GM12891 (cell line): ENCODE measurements around the gene LATS2.
"Not testable (repeated sequence)": the region's sequence is repeated elsewhere in the genome, so short reads cannot be mapped to it uniquely, and the experiment has no call there.

Experiments
- DNase-seq: peaks from one replicate; pipeline ENCODE4 v3.0.0; 2011; ENCODE audit warnings: low spot score; ENCODE audit not compliant: insufficient read length
- FAIRE-seq: peaks from 2 replicates; lab custom pipeline; 2011; peaks lifted over from hg19 to GRCh38; lab: Jason Lieb, UNC
- PAX5 ChIP-seq: IDR thresholded peaks from 2 replicates; pipeline ENCODE4 v1.6.1; 2011; ENCODE audit warnings: low read length, moderate library complexity, mild to moderate bottlenecking; ENCODE audit not compliant: insufficient read depth, severe bottlenecking
- POLR2A ChIP-seq: IDR thresholded peaks from 2 replicates; pipeline ENCODE4 v1.6.1; 2011; ENCODE audit warnings: low read depth, low read length, control low read depth
- POLR2AphosphoS5 ChIP-seq: IDR thresholded peaks from 2 replicates; pipeline ENCODE4 v1.6.1; 2011; ENCODE audit warnings: low read depth, low read length, control low read depth
- POU2F2 ChIP-seq: IDR thresholded peaks from 2 replicates; pipeline ENCODE4 v1.6.1; 2011; ENCODE audit warnings: low read depth, mild to moderate bottlenecking, control low read depth, low read length, moderate library complexity
- SPI1 ChIP-seq: IDR thresholded peaks from 2 replicates; pipeline ENCODE4 v1.6.1; 2011; ENCODE audit warnings: low read depth, low read length, control low read depth
- TAF1 ChIP-seq: IDR thresholded peaks from 2 replicates; pipeline ENCODE4 v1.6.1; 2011; ENCODE audit warnings: low read depth, low read length, control low read depth

The LATS2 gene

GRCh38 chr13:20939662-20940061, 121.7 kb downstream of the LATS2 start:
- TF ChIP-seq POLR2AphosphoS5 (no peak), TAF1 (no peak), PAX5 (no peak), POU2F2 (no peak), POLR2A (no peak), SPI1 (no peak)
- DNase-seq (no peak), FAIRE-seq (no peak)

DNA sequence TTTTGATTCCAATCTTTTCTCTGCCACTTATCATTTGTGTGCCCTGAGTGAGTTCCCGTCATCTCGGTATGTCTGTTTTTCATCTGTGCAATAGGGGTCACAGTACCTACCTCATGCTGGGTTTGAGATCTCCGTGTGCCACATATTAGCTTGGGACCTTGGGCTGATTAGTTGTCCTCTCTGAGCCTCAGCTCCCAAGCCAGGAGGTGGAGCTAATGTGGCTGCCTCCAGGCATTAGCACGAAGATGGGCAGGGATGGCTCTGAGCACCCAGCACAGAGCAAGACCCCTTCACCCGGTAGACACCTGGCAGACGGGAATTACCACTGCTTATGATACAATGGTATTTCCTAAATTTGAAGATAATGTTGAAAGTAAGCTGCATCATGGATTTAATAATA, 123.1 kb downstream of the LATS2 start:
- no peak for TF ChIP-seq POLR2A
- no peak for TF ChIP-seq SPI1
- TF ChIP-seq TAF1, result no peak
- TF ChIP-seq POU2F2, result no peak
- no peak for TF ChIP-seq POLR2AphosphoS5
- no peak for TF ChIP-seq PAX5
- FAIRE-seq (no peak), DNase-seq (no peak)

DNA sequence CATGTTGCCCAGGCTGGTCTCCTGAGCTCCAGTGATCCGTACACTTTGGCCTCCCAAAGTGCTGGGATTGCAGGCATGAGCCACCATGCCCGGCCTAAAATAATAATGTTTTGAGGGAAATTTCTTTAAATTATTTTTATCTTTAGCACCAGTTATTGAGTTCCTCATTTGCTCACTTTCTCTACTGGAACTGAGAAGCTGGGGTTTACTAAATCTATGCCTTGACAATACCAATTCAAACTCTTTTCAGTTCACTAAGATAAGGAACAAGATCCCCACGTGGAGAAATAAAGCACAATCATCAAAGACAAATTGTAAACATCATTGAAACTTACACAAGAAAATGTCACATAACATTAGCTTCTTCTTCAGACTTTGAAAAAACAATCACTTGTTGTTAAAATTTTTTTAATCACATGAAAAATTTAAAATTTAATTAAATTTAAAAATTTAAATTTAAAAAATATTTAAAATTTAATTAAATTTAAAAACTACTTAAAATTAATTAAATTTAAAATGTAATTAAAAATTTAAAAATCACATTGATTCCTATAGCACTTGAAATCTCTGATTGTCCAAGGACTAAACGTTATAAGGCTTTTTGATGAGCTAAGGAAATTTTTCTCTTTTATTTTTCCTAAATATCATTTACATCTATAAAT, 133.7 kb downstream of the LATS2 start:
- TF ChIP-seq POLR2A, result no peak
- no peak for TF ChIP-seq TAF1
- no peak for TF ChIP-seq POLR2AphosphoS5
- no peak for TF ChIP-seq POU2F2
- TF ChIP-seq PAX5, result no peak
- no peak for TF ChIP-seq SPI1
- FAIRE-seq (no peak), DNase-seq (no peak)

DNA sequence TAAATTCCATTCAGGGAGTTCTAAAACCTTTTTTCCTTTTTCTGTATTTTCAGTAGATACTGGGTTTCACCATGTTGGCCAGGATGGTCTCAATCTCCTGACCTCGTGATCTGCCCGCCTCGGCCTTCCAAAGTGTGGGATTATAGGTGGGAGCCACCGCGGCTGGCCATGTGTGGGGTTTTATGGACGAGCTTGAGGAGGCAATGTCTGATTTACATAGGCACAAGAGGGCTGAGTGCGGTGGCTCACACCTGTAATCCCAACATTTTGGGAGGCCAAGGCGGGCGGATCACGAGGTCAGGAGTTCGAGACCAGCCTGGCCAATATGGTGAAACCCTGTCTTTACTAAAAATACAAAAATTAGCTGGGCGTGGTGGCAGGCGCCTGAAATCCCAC, 136.0 kb downstream of the LATS2 start:
- DNase-seq, FAIRE-seq: not testable (repeated sequence)

- no peak for FAIRE-seq
- DNase-seq, result no peak
- no peak for TF ChIP-seq TAF1
- TF ChIP-seq POLR2A, result no peak
- no peak for TF ChIP-seq PAX5
- no peak for TF ChIP-seq POU2F2
- TF ChIP-seq SPI1, result no peak
- TF ChIP-seq POLR2AphosphoS5, result no peak
Measured at GRCh38 chr13:20924758-20925394, 136.5 kb downstream of the LATS2 start.

DNA sequence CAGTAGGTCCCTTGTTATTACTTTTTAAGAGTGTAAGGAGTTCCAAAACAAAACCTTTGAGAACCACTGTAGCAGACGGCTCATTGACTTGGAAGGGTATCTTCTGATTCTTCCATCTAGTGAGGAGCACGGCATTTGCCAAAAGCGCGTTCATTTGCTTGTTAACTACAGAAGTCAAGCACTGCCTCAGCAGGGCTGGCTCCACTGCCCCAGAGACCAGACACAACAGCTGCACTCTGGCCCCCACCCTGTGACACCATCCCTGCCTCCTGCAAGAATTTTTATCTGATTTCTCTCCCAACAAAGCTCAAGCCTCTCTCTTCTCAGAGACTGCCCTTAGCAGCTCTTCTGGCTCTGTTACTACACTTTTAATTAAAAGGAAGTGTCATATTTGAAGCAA, 138.1 kb downstream of the LATS2 start:
- no peak for FAIRE-seq
- TF ChIP-seq TAF1 (no peak), PAX5 (no peak), POLR2A (no peak), POU2F2 (no peak), SPI1 (no peak), POLR2AphosphoS5 (no peak)
- DNase-seq, result no peak
